ENCODE results near the gene OSBPL3.

DNA sequence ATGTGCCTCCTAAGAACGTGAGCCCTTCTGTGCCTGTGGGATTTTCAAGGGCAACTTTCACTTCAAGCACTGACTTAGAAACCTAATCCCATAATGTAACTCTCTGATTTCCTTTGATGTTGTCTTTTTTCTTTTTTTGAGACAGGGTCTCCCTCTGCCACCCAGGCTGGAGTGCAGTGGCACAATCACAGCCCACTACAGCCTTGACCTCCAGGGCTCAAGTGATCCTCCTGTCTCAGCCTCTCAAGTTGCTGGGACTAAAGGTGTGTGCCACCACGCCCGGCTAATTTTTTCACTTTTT is 158.3 kb downstream of the OSBPL3 start:
- TF ChIP-seq CTCF (IDR thresholded peaks at IDR 0.05) (no peak), POLR2A (IDR thresholded peaks at IDR 0.05) (no peak), POLR2AphosphoS5 (IDR thresholded peaks at IDR 0.05) (no peak), EP300 (IDR thresholded peaks at IDR 0.05) (no peak)

Data from sigmoid colon (tissue), 4 donors.